HG03025 (cell line): ENCODE results near the gene MUC22.
"Not testable (repeated sequence)": the region's sequence is repeated elsewhere in the genome, so short reads cannot be mapped to it uniquely, and the experiment has no call there.

Experiments used
- ATAC-seq: cut with Tn5 transposase; IDR thresholded peaks from one replicate; pipeline ENCODE4 v1.9.1; 2021; ENCODE audit warnings: mild to moderate bottlenecking, moderate library complexity; ENCODE audit not compliant: unreplicated experiment, low FRiP score

MUC22 gene

DNA sequence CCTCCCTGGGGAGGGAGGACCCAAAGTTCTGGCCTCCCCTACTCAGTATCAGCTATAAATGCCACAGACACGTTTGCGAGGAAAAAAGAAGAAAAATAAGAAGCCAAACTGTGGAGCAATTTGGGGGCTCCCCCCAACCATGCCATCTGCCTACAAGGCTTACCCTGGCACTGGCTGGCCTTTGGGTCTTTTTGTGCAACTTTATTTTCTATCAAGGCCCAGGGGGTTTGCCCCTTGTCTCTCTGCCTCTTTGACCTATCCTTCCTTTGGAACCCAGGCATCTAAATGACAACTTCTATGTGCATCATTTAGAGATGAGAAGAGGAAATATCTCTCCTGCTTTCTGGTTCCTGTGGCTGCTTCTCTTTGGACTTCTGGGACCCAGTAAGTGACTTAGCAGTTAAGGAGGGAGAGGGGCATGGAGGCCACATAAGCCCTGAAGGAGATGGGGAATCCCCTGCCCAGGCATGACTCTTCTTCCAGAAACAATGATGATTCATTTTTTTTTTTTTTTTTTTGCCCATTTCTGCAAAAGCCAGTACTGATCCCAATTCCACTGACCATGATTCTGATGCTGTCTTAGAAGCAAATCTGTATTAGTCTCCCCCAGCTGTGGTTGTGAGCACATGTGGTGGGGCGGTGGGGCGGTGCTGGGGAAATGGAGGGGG, at the start of gene MUC22:
Gene MUC22 (plus strand): TSS at position 82 of the 668 bp plus-strand sequence. CDS start 233 bp downstream, at position 315.
- ATAC-seq: no peak

GRCh38 chr6:30960907-30961673, 49.2 kb upstream of the MUC22 start:
- no peak for ATAC-seq

DNA sequence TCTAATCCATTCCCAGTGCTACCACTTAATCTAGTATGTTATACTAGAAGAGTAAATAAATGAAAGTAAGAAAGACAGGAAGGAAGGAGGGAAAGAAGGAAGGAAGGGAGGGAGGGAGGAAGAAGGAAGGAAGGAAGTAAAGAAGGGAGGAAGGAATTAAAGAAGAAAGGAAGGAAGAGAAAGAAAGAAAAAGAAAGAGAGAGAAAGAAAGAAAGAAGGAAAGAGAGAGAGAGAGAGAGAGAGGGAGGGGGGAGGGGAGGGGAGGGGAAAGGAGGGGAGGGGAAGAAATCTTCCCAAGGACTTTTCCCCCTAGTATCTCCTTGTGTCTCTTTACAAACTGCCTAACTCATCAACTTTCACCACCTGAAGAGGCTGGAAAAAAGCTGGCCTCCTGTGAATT, 47.6 kb upstream of the MUC22 start:
- no peak for ATAC-seq

DNA sequence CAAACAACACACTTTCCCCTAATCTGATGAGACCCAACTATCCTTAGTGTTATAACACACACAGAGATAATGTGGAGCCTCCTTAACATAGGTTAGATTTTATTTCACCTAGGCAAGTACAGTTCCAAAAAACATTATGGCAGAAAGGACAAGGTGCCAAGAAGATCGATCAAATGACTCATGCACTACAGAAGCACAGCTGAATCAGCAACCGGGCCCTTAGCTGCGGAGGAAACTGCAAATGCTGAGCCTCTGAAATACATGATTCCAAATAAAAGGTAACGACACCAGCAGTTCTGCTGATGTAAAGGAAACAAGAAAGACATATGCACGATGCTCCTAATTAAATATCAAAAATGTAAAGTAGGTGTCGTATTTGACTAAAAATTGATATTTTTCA, 46.6 kb upstream of the MUC22 start:
- no peak for ATAC-seq

DNA sequence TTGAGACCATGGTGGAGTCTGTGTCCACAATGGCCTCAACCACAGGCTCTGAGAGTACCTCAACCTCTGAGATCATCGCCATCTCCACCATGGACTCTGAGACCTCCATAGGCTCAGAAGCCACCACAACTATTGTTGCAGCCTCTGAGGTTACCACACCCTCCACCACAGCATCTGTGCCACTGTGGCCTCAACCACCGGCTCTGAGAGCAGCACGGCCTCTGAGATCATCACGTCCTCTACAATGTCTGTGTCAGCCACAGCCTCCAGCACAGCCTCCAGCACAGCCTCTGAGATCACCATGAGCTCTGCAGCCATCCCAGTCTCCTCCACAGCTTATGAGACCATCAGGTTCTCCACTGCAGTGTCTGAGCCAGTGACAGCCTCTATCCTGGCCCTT, 46.2 kb upstream of the MUC22 start:
- ATAC-seq: no peak

- no peak for ATAC-seq
Measured at GRCh38 chr6:30965140-30965601, 45.1 kb upstream of the MUC22 start.

DNA sequence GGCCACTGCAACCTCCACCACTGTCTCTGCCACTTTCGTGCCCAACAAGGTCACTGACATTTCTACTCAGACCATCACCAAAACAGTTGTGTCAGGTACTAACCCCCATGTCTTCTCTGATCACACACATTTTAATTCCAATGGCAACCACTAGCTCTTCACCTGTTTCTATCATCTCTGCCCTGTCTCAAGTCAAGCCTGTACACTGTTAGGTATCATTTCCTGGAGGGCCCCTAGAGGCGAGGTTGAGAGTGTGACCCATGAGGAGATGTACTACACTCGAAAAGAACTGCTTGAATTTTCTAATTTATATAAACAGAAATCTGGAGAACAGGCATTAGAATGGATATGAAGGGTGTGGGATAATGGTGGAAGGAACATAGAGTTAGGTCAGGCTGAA, 44.1 kb upstream of the MUC22 start:
- no peak for ATAC-seq

DNA sequence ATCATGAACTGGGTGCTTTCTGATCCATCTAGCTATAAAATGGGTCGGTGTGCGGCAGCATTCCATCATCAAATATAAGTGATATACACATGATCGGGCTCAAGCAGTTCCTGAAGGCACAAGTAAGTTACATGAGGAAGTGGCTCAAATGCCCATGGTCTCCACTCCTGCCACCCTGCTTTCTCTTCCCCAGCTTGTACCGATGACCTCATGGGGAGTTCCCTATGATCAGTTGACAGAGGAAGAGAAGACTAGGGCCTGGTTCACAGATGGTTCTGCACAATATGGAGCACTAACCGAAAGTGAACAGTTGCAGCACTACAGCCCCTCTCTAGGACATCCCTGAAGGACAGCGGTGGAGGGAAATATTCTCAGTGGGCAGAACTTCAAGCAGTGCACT, 41.1 kb upstream of the MUC22 start:
- not testable (repeated sequence) for ATAC-seq

DNA sequence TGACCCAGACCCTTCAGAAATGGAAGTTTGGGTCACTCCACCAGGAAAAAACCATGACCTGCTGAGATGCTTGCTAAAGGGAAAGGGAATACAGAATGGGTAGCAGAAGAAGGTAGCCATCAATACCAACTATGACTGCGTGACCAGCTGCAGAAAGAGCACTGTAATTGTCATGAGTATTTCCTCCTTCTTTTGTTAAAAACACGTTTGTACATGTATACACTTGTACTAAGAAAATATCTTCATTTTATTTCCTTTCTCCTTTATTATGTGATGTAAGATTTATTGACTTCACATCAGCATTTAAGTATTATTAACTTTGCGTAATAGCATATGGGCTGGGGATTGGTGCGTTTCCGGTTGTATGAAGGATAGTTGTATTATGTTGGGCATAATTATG, 39.3 kb upstream of the MUC22 start:
- ATAC-seq: no peak

DNA sequence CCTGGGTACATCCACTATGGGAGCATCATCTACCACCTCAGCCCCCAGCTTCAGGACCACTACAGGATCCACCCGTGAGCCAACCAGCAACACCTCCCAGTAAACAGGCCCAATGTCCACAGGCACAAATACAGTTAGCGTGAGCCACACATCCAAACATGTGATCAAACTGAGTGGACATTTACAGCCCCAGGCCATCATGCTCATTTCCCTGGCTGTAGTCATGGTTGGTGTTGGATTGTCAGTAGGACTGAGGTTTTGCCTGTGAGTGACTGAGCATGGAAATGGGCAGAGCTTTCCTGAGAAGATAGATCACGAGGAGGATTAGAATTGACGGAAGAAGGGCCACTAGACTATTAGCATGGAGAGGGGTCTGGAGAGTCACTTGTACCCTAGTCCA, 37.5 kb upstream of the MUC22 start:
- no peak for ATAC-seq

DNA sequence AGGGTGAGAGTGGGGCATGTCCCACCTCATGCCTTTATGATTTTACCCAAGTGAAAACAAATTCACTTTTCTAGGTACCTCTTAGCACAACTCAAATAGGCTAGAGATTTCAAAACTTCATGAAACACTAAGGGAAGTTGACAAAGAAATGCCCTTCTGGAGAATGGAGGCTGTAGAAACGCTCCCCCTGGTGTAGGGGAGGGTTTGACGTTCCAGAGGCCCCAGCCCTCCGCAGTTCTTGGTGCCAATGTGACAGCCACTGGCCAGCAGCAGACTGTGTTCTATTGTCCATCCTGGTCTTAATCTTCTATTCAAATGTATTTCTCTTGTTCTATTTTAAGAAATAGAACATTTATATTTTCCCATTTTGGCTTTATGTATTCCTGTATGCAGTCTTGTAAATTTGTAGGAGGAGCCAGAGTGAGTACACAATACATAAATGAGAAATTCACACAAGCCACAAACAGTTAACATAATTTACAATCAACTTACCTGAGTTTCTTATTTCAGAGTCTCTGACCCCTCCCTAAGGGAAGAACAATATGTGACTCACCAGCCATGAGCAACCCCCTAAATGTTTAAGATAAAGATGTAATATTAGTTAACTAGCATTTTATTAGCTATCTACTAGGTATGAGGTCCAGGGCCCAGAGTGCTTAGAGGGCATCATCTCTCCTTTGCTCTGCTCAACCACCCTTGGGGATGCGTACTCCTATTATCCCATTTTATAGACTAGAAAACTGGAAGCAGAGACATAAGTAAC, 35.6 kb upstream of the MUC22 start:
- ATAC-seq: no peak

DNA sequence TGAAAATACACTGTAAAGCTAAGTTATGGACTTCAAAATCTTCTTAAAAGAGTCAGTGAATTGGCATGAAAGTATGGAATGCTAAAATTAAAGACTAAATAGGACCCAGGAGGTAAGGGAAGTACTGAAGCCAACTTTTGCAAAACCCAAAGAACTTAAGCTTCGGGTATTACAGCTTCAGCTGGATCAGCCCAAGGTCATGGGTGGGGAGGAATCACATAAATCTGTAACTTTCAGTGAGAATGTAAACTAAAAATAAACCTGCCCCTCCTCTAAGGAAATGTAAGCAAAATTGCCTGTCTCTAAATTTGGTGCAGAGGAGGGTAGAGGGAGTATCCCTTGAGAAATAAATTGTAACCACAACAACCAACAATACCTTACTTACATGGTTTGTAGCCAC, 31.1 kb upstream of the MUC22 start:
- ATAC-seq: no peak

- ATAC-seq: no peak
Measured at GRCh38 chr6:30979690-30980089, 30.6 kb upstream of the MUC22 start.

- no peak for ATAC-seq
Measured at GRCh38 chr6:30981942-30982772, 28.1 kb upstream of the MUC22 start.

GRCh38 chr6:30983439-30983838, 26.8 kb upstream of the MUC22 start, which contains the start of gene MUC21:
TSS of gene MUC21 (plus strand) at chr6:30983718. CDS start at chr6:30983959, 241 bp downstream.
- ATAC-seq: no peak

GRCh38 chr6:30985490-30985889, 24.8 kb upstream of the MUC22 start:
- no peak for ATAC-seq

DNA sequence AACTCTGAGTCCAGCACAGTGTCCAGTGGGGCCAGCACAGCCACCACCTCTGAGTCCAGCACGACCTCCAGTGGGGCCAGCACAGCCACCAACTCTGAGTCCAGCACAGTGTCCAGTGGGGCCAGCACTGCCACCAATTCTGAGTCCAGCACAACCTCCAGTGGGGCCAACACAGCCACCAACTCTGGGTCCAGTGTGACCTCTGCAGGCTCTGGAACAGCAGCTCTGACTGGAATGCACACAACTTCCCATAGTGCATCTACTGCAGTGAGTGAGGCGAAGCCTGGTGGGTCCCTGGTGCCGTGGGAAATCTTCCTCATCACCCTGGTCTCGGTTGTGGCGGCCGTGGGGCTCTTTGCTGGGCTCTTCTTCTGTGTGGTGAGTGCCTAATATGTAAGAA, 23.0 kb upstream of the MUC22 start:
- ATAC-seq: no peak

GRCh38 chr6:30988209-30988825, 22.0 kb upstream of the MUC22 start:
- ATAC-seq: no peak

GRCh38 chr6:30990422-30991086, 19.7 kb upstream of the MUC22 start:
- ATAC-seq: no peak
